Activated T-cell treated with anti-CD3 and anti-CD28 coated beads for 48 hours (primary cell): ENCODE results near the gene ITGA3.

Experiments used
- DNase-seq: peaks from one replicate; pipeline ENCODE4 v3.0.0-alpha.2; 2020; ENCODE audit warnings: low read depth

Gene ITGA3

DNA sequence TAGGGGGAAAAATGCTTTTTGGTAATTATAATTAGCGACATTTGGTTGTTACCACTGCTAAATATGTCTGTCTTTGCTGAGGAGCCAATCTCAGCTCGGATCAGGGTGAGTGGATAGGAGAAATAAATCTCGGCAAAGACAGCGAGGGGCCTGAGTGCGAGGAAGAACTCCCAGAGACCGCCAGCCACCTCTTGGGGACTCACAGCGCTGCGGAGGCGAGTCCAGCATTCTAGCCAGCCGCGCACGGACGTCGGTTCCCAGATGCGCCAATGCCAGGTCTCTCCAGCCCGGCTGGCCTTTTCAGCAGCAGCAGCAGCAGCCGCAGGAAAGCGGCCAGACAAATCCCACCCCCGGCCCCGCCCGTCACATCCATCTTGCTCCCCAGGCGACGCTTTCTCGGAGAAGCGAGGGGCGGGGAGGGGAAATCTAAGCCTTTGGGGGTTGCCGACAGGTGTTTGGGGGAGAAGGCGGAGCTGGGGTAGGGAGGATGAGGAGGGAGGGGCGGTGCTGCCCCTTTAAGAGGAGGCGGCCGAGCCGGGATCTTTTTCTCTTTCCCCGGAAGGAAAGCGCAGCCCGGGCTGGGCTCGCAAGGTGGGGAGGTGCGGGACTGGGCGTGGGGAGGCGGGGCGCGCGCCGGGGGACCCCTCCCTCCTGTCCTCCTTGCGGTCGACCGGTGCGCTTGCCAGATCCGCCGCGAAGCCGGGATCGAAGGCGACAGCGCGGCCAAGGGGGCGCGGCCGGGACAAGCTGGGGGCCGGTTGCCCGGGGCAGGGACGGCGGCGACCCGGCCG lies at the start of gene ITGA3:
Gene ITGA3, plus strand, starts transcription at position 685 of the 791 bp plus-strand sequence. CDS start 330 bp downstream, outside the sequence.
- DNase-seq: peak; percentile 54

DNA sequence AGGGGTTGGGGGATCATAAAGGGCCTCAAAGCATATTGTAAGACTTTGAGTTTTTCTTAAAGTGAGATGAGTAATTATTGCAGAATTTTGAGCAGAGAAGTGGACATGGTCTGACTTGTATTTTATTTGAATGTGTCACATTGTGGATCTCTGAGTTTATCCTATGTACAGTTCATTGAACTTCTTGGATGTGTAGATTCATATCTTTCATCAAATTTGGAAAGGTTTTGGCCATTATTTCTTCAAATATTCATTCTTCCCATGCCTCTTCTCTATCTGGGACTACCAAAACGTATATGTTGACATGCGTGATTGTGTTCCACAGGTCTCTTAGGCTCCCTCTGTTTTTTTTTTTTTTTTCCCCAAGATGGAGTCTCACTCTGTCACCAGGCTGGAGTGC lies 46.6 kb upstream of the ITGA3 start:
- DNase-seq: no peak

DNA sequence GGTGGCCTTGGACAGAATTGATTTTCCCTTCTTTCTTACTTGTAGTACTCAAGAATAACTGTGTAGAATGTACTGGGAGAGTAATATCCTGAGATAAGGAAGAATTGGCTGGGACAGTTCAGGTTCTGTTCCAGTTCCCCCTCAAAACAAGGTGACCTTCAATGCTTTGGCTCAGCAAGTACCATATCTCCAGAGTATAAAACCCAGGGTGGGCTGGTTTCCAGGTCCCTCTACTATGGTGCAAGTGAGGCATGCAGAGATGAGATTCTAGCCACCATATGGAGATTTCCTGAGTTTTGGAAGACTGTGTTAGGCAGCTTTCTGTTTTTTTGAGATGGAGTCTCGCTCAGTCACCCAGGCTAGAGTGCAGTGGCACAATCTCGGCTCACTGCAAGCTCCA lies 42.8 kb upstream of the ITGA3 start:
- DNase-seq: no peak

- no peak for DNase-seq
Measured at GRCh38 chr17:50014471-50015088, 41.3 kb upstream of the ITGA3 start.

GRCh38 chr17:50015146-50015545 lies 40.8 kb upstream of the ITGA3 start:
- DNase-seq: no peak

DNA sequence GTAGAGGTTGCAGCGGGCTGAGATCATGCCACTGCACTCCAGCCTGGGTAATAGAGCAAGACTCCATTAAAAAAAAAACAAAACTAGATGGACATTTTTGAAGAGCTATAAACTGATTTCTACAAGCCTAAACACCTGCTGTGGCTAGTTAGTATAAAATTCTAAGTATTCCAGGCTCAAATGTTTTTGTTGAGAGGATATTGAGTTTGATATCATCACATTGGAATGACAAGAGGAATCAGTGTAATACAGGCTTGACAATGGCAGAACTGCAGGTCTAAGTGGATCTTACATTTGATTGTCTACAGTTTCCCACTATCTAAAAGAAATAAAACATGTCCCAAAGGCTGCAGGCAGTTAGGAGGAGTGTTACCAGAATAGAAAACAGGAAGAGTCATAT lies 37.0 kb upstream of the ITGA3 start:
- DNase-seq: no peak

GRCh38 chr17:50020841-50021599 lies 34.9 kb upstream of the ITGA3 start:
- no peak for DNase-seq

GRCh38 chr17:50021681-50022370 lies 34.1 kb upstream of the ITGA3 start:
- no peak for DNase-seq

DNA sequence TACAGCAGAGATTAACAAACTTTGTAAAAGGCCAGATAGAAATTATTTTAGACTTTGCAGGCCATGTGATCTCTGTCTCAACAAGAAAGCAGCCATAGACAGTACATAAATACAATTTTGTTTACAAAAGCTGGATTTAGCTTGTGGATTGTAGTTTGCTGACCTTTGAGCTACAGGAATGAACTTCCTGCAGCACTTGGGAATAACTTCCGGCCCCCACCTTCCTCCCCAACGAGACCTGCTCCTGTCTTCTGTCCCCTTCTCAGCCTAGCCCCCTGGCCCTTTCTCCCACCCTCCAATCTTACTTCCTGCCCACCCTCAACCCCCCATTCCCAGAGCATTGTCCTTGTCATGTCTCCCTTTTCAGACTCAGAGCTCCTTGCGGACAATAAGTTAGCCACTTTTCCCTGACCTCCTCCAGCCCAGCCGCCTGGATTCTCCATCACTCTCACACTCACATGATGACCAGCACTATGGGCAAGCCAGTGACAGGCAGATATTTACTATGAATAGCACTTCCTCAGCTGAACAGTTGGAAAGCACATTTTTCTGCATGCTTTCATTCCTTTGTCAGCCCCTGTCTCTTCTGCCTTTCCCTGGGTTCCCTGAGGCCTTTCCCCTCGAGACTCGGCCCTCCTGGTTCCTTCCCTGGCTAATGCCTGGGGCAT lies 33.3 kb upstream of the ITGA3 start:
- DNase-seq: no peak

- DNase-seq: no peak
Measured at GRCh38 chr17:50023520-50023919, 32.4 kb upstream of the ITGA3 start.

- DNase-seq: no peak
Measured at GRCh38 chr17:50024808-50025207, 31.1 kb upstream of the ITGA3 start.

GRCh38 chr17:50026046-50026675 lies 29.7 kb upstream of the ITGA3 start:
- no peak for DNase-seq

DNA sequence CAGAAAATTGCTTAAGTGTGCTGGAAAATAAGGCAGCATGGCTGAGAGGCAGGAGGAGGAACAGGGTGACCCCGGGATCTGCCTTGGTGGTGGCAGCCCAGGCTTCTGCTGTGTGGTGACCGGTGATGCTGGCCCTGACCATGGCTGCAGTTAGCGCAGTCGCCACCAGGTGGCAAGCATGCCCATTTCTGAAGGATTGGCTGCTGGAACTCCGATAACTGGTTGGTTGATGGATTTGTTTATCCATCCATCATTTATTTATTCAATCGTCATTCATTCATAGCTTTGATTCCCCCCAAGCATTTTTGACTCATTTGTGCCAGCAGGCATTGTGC lies 29.1 kb upstream of the ITGA3 start:
- peak; percentile 74 for DNase-seq

- DNase-seq: no peak
Measured at GRCh38 chr17:50027172-50027880, 28.6 kb upstream of the ITGA3 start.

DNA sequence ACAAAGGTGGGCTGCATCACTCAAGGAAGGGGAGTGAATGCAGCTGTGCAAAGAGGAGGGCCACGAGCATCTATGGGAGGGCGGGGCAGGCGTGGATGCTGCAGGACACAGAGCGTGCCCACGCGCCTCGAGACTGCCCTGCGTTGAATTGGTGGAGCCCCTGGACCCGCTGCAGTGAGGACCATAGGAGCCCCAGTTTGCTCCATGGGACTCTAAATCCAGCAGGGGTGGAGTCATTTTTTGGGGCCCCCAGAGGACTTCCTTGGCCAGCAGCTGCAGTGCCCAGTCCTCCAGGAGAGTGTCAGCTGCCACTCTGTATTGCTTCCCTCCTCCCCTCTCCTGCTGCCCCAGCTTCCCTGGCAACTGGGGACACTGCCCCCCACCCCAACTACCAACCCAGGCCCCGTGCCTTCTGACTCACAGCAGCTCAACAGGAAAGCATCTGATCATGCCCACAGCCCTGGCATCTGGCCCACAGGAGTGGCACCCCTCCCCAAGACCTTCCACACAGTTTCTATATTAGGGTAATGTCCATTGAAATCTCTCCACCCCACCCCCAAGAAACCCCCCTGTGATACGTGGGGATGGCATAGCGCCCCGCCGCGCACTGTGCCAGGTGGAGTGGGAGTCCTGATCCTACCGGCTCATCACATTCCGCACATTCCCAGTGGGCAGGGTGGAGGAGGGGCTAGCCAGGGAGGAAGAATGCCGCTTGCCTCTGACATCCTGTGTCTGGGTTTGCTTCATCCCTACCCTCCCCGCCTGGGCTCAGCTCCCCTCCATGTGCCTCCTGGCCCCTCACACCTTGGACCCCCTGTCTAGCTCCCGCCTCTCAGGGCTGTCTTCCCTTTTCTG lies 27.8 kb upstream of the ITGA3 start:
- no peak for DNase-seq

DNA sequence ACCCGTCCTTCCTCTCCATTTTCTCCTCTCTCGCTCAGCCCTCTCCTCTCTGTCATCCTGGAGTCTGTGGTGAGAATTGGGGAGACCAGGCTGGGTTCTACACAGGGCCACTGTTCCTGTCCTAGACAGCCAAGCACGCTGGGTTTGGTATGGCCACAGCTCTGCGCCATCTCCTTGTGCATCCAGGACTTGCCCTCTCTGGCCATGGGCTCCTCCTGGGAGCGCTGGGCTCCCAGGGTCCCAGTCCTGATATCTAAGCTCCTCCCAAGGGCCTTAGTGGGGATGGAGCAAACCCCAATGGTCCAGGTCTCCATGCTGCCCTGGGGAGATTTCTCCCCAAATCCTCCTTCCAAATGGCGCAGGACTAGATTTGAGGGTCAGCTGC lies 27.2 kb upstream of the ITGA3 start:
- no peak for DNase-seq

DNA sequence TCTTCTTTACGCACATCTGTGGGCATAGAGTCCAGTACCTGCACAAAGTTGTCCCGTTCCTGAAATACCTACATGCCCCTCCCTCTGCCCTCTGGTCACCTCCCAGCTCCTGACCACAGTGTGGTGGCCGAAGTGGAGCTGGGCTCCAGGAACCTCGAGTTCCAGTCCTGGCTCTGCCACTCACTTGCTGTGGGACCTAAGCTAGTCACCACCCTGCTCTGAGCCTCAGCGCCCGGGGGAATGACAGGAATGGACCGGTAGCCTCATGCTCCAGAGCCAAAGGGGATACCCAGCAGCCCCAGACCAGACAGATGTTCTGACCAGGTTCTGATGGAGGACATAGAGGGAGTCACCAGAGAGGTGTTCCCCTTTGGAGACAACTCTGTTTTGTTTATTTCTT lies 26.7 kb upstream of the ITGA3 start:
- DNase-seq: no peak

DNA sequence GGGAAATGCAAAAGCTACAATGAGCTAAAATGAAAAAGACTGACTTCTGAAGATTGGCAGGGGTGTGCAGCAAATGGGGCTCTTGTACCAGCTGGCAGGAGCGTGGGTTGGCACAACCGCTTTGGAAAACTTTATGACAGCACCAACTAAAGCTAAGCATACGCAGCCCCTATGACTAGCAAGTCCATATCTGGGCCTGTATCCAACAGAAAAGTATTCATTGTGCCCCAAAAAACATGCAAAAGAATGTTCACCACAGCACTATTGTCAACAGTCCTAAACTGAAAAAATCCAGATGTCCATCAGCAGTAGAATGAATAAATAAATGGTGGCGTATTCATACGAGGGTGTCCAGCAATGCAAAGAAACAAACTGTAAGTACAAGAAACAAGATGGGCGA lies 22.6 kb upstream of the ITGA3 start:
- DNase-seq: no peak

GRCh38 chr17:50034498-50035364 lies 21.2 kb upstream of the ITGA3 start:
- no peak for DNase-seq
